ENCODE results near the gene OGFOD1. TPM values are rescaled to one million over a fixed set of nuclear protein-coding genes. Genes with fewer than 3 reads are reported as not detected.

OGFOD1 gene
- total and polyA plus RNA-seq, 2 donors: 18.8 to 26.0 TPM

DNA sequence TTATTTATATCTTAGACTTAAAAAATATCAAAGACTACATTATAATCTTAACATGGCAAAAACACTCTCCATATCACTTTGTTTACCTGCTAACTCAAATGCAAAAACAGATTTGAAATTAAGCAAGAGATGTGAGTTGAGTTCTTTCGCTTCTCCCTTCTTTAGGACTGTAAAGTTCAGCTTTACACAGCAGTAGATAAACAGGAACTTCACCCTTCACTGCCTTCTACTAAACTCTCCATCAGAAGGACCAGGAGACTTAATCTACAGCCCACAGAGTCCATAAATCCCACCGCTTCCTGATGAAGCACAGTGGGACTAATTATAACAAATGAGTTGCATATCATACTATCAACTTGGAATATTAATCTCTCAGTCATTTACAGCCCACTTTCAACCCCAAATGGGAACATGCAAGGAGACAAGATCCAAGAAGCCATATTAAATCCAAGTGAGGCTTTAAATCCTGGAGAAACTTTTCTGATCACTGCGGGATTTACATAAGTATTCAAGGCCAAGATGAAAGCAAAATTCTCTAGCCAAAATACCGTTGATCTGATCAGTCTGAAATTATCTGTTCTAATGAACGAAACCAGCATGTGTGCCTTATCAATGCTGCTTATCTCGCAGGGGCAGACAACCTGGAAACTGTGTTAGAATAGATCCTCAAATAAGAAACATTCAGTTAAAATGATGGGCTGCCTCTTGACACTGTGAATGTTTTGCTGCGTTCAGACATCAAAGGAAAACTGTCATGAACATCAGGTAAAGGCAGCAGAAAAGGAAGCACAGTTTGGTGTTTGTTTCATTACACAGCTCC is 27.6 kb upstream of the OGFOD1 start:
- WGBS: 31% methylated on average over 7 of the region's 7 CpGs
- DNase-seq (ENCODE audit: low read depth in 6 of 9, low spot score in 9 of 9): peak in 8 of 9 donors; percentile 2 to 66 (median 34)
- peaks cover 3 to 12% of the 10 kb centered on the region in 2 donors for H3K4me1 ChIP-seq (ENCODE audit: control insufficient read depth in 2 of 2, insufficient read depth in 2 of 2, low read length in 2 of 2)
- H3K27ac ChIP-seq (ENCODE audit: low read depth in 1 of 2, low read length in 1 of 2): peak overlapping the region; percentile 27 to 68
- peaks cover 0 to 3% of the 10 kb centered on the region in 2 donors for H3K36me3 ChIP-seq (ENCODE audit: control insufficient read depth in 2 of 2, insufficient read depth in 2 of 2, low read length in 1 of 2)
- no peaks in the 10 kb centered on the region for H3K27me3 ChIP-seq (ENCODE audit: control insufficient read depth in 2 of 2, insufficient read depth in 1 of 2, low read length in 1 of 2)
- peak overlapping the region; percentile 62 to 73 for H3K4me3 ChIP-seq (ENCODE audit: low read length in 2 of 2)
- no peaks in the 10 kb centered on the region for H3K9me3 ChIP-seq (ENCODE audit: control insufficient read depth in 2 of 2, insufficient read depth in 1 of 2, low read length in 1 of 2)

DNA sequence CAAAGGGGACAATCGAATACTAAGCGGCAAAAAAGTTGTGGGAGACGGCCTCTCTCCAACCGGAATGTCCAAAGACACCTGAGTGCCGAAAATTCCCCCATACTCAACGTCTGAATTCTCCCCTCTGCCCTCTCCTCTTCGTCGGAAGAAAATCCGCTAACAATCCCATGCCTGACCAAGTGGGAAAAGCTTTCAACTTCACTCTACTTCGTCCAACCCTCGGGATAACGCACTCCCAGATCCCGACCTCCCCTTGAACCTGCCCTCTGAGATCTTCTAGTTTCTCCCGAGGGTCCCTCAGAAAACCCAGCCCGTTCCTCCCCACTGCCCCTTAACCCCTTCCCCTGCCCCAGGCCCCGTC is 27.0 kb upstream of the OGFOD1 start:
- Histone ChIP-seq H3K9me3 (ENCODE audit: control insufficient read depth in 2 of 2, insufficient read depth in 1 of 2, low read length in 1 of 2) (no peaks in the 10 kb centered on the region), H3K4me1 (ENCODE audit: control insufficient read depth in 2 of 2, insufficient read depth in 2 of 2, low read length in 2 of 2) (peaks cover 3 to 12% of the 10 kb centered on the region in 2 donors), H3K36me3 (ENCODE audit: control insufficient read depth in 2 of 2, insufficient read depth in 2 of 2, low read length in 1 of 2) (peaks cover 1 to 4% of the 10 kb centered on the region in 2 donors), H3K27ac (ENCODE audit: low read depth in 1 of 2, low read length in 1 of 2) (peak overlapping the region; percentile 27 to 68), H3K4me3 (ENCODE audit: low read length in 2 of 2) (peak overlapping the region; percentile 62 to 73), H3K27me3 (ENCODE audit: control insufficient read depth in 2 of 2, insufficient read depth in 1 of 2, low read length in 1 of 2) (no peaks in the 10 kb centered on the region)
- peak in 2 of 9 donors; percentile 3 to 32 for DNase-seq (ENCODE audit: low read depth in 6 of 9, low spot score in 9 of 9)
- WGBS: 2% methylated on average over 16 of the region's 16 CpGs

DNA sequence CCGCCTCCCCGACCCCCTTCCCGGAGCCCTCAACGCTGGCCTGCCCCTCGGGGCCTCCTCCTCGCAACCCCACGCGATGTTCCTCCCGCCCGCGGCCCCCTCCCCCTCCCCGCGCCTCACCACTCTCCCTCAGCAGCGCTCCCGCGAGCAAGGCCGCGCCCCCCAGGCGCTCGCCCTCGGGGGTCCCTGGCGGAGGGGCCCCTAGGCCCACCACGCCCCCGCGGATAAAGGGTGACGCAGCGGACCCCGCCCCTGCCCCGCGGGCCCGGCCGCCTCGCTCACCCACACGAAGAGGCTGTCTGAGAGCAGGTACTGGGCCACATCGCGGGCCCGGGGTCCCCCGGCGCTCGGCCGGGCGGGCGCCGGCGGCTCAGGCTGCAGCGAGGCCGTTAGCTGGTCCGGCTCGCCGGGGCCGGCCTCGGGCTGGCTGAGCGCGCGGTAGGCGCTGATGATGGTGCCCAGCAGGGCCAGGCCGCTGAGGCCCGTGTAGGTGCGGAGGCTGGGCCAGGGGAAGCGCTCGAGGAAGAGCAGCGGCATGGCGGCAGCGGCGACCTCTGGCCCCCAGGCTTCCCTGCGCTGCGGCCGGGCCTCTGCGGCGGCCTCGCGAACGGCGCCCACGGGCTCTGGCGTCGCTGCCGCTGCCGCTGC is 26.4 kb upstream of the OGFOD1 start:
- Histone ChIP-seq H3K9me3 (ENCODE audit: control insufficient read depth in 2 of 2, insufficient read depth in 1 of 2, low read length in 1 of 2) (no peaks in the 10 kb centered on the region), H3K4me1 (ENCODE audit: control insufficient read depth in 2 of 2, insufficient read depth in 2 of 2, low read length in 2 of 2) (peaks cover 3 to 12% of the 10 kb centered on the region in 2 donors), H3K27me3 (ENCODE audit: control insufficient read depth in 2 of 2, insufficient read depth in 1 of 2, low read length in 1 of 2) (no peaks in the 10 kb centered on the region), H3K4me3 (ENCODE audit: low read length in 2 of 2) (peak overlapping the region; percentile 62 to 73), H3K27ac (ENCODE audit: low read depth in 1 of 2, low read length in 1 of 2) (peak overlapping the region in 1 of 2 donors; percentile 68), H3K36me3 (ENCODE audit: control insufficient read depth in 2 of 2, insufficient read depth in 2 of 2, low read length in 1 of 2) (peaks cover 4 to 5% of the 10 kb centered on the region in 2 donors)
- DNase-seq (ENCODE audit: low read depth in 6 of 9, low spot score in 9 of 9): peak in 7 of 9 donors; percentile 12 to 58 (median 33)
- WGBS: under 1% methylated on average over 79 of the region's 79 CpGs

DNA sequence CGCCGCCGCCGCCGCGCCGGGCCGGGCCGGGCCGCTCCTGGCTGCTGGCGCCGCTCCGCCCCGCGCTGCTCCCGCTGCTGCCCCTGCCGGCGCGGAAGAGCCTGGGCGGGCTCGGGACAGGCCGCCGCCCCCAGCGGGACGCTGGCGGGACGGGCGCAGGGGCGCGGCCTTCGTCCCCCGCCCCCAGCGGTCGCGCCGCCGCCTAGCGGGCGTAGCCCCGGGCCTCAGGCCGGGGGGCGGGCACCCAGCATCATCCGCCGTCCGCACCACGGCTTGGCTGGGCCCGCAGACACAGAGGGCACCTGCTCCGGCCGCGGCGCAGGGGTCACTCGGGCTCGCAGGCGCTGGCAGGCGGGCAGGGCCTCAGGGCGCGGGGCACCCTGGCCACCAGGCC is 25.9 kb upstream of the OGFOD1 start, which contains the start of gene AMFR:
Gene AMFR (minus strand): TSS at position 107 of the 394 bp plus-strand sequence. CDS start 218 bp downstream, outside the sequence.
- peaks cover 3 to 12% of the 10 kb centered on the region in 2 donors for H3K4me1 ChIP-seq (ENCODE audit: control insufficient read depth in 2 of 2, insufficient read depth in 2 of 2, low read length in 2 of 2)
- peak within 1 kb of the TSS; percentile 27 to 68 for H3K27ac ChIP-seq (ENCODE audit: low read depth in 1 of 2, low read length in 1 of 2)
- peaks cover 4 to 6% of the 10 kb centered on the region in 2 donors for H3K36me3 ChIP-seq (ENCODE audit: control insufficient read depth in 2 of 2, insufficient read depth in 2 of 2, low read length in 1 of 2)
- peak within 1 kb of the TSS; percentile 62 to 73 for H3K4me3 ChIP-seq (ENCODE audit: low read length in 2 of 2)
- under 1% methylated on average over 57 of the region's 57 CpGs for WGBS
- no peaks in the 10 kb centered on the region for H3K27me3 ChIP-seq (ENCODE audit: control insufficient read depth in 2 of 2, insufficient read depth in 1 of 2, low read length in 1 of 2)
- peak in 6 of 9 donors; percentile 36 to 72 (median 50) for DNase-seq (ENCODE audit: low read depth in 6 of 9, low spot score in 9 of 9)
- no peaks in the 10 kb centered on the region for H3K9me3 ChIP-seq (ENCODE audit: control insufficient read depth in 2 of 2, insufficient read depth in 1 of 2, low read length in 1 of 2)

DNA sequence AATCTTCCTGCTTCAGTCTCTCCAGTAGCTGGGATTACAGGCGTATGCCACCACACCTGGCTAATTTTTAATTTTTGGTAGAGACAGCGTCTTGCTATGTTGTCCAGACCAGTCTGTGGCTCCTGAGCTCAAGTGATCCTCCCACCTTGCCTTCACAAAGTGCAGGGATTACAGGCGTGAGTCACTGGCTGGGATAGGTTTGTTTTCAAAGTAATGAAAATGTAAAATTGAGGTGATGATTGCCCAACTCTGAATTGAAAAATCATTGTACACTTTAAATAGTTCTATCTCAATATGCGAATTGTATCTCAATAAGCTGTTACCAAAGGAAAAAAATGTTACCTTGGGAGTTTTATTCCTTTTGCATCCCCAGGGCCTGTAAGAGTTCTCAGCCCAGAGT is 24.8 kb upstream of the OGFOD1 start:
- H3K27me3 ChIP-seq (ENCODE audit: control insufficient read depth in 2 of 2, insufficient read depth in 1 of 2, low read length in 1 of 2): no peaks in the 10 kb centered on the region
- peaks cover 8 to 16% of the 10 kb centered on the region in 2 donors for H3K36me3 ChIP-seq (ENCODE audit: control insufficient read depth in 2 of 2, insufficient read depth in 2 of 2, low read length in 1 of 2)
- 98% methylated on average over 4 of the region's 4 CpGs for WGBS
- no peak for DNase-seq (ENCODE audit: low read depth in 6 of 9, low spot score in 9 of 9)
- peaks cover 3 to 12% of the 10 kb centered on the region in 2 donors for H3K4me1 ChIP-seq (ENCODE audit: control insufficient read depth in 2 of 2, insufficient read depth in 2 of 2, low read length in 2 of 2)
- no peak overlapping the region for H3K4me3 ChIP-seq (ENCODE audit: low read length in 2 of 2)
- H3K27ac ChIP-seq (ENCODE audit: low read depth in 1 of 2, low read length in 1 of 2): no peak overlapping the region
- H3K9me3 ChIP-seq (ENCODE audit: control insufficient read depth in 2 of 2, insufficient read depth in 1 of 2, low read length in 1 of 2): no peaks in the 10 kb centered on the region

DNA sequence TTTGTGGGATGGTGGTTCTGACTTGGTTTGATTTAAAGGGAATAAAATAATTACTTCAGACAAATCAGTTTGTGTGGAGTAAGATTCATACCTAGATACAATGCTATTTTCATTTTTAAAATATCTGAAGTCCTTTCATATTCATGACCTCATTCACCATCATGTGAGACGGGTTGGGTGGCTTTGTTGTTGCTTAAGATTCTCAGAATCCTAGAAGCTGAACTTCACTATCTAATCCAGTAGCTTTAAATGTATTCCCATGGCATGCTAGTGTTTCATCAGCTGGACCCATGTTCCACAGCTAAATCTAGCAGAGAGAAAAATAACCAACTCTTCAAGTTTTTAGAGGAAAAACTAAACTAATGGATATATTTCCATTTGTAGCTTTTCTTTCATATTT is 23.3 kb upstream of the OGFOD1 start:
- 93% methylated on average over 1 of the region's 1 CpG for WGBS
- Histone ChIP-seq H3K4me1 (ENCODE audit: control insufficient read depth in 2 of 2, insufficient read depth in 2 of 2, low read length in 2 of 2) (peaks cover 3 to 8% of the 10 kb centered on the region in 2 donors), H3K9me3 (ENCODE audit: control insufficient read depth in 2 of 2, insufficient read depth in 1 of 2, low read length in 1 of 2) (no peaks in the 10 kb centered on the region), H3K27me3 (ENCODE audit: control insufficient read depth in 2 of 2, insufficient read depth in 1 of 2, low read length in 1 of 2) (no peaks in the 10 kb centered on the region), H3K4me3 (ENCODE audit: low read length in 2 of 2) (no peak overlapping the region), H3K27ac (ENCODE audit: low read depth in 1 of 2, low read length in 1 of 2) (no peak overlapping the region), H3K36me3 (ENCODE audit: control insufficient read depth in 2 of 2, insufficient read depth in 2 of 2, low read length in 1 of 2) (peaks cover 8 to 28% of the 10 kb centered on the region in 2 donors)
- DNase-seq (ENCODE audit: low read depth in 6 of 9, low spot score in 9 of 9): no peak

DNA sequence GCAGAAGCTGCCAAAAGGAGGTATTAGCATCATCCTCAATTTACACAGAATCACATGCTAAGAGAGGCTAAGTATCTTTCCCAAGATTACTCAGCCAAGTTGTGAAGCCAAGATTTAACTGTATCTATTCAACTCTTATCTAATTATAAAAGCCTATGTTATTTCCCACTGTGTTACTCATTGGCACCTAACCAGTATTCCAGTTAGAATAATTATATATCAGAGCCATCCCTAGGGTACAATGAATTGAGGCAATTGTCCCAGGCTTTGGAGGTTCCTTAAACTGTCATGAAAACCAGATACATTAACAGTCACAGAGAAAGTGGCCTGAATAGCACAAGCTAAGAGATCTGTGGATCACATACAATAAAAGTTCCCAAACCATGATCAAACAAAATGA is 15.1 kb upstream of the OGFOD1 start:
- Histone ChIP-seq H3K4me1 (ENCODE audit: control insufficient read depth in 2 of 2, insufficient read depth in 2 of 2, low read length in 2 of 2) (no peaks in the 10 kb centered on the region), H3K4me3 (ENCODE audit: low read length in 2 of 2) (no peak overlapping the region), H3K9me3 (ENCODE audit: control insufficient read depth in 2 of 2, insufficient read depth in 1 of 2, low read length in 1 of 2) (no peaks in the 10 kb centered on the region), H3K27me3 (ENCODE audit: control insufficient read depth in 2 of 2, insufficient read depth in 1 of 2, low read length in 1 of 2) (no peaks in the 10 kb centered on the region), H3K27ac (ENCODE audit: low read depth in 1 of 2, low read length in 1 of 2) (no peak overlapping the region), H3K36me3 (ENCODE audit: control insufficient read depth in 2 of 2, insufficient read depth in 2 of 2, low read length in 1 of 2) (peaks cover 31 to 66% of the 10 kb centered on the region in 2 donors)
- DNase-seq (ENCODE audit: low read depth in 6 of 9, low spot score in 9 of 9): no peak

DNA sequence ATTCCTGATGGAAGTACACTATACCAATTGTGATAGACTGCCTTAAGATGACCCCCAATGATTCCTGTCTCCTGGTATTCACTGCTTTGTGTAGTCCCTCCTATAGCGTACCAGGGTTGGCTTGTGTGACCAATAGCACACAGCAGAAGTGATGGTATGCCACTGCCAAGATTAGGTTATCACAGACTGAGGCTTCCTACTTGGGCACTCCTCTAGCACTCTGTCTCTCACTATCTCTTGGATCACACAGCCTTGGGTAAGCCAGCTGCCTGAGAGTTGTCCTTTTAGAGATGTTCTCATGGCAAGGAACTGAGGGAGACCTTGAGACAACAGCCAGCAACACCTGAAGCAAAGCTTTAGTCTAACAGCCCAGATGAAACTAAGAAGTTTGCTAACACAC is 13.3 kb upstream of the OGFOD1 start:
- Histone ChIP-seq H3K36me3 (ENCODE audit: control insufficient read depth in 2 of 2, insufficient read depth in 2 of 2, low read length in 1 of 2) (peaks cover 35 to 59% of the 10 kb centered on the region in 2 donors), H3K4me3 (ENCODE audit: low read length in 2 of 2) (no peak overlapping the region)
- 94% methylated on average over 1 of the region's 1 CpG for WGBS

DNA sequence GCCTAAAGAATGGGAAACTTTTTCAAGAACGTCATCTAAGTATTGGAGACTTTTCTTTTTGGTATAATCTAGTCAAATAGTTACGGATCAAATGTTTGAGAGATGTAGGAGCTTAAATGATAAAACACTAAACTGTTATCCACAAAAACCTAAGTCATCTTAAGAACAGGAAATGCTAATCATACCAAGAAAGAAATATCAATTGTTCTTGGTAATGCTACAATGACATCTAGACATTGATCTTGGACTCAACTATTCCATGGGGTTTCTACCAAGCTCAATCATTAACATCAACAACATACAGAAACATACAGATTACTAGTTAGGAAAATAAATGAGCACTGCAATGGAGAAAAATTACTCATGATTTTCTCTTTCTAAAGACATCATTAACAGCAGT is 4.1 kb upstream of the OGFOD1 start:
- Histone ChIP-seq H3K27me3 (ENCODE audit: control insufficient read depth in 2 of 2, insufficient read depth in 1 of 2, low read length in 1 of 2) (no peaks in the 10 kb centered on the region), H3K36me3 (ENCODE audit: control insufficient read depth in 2 of 2, insufficient read depth in 2 of 2, low read length in 1 of 2) (peaks cover 10 to 33% of the 10 kb centered on the region in 2 donors), H3K4me3 (ENCODE audit: low read length in 2 of 2) (no peak overlapping the region), H3K9me3 (ENCODE audit: control insufficient read depth in 2 of 2, insufficient read depth in 1 of 2, low read length in 1 of 2) (peaks cover 0 to 3% of the 10 kb centered on the region in 2 donors), H3K27ac (ENCODE audit: low read depth in 1 of 2, low read length in 1 of 2) (no peak overlapping the region), H3K4me1 (ENCODE audit: control insufficient read depth in 2 of 2, insufficient read depth in 2 of 2, low read length in 2 of 2) (peaks cover 15 to 17% of the 10 kb centered on the region in 2 donors)
- no peak for DNase-seq (ENCODE audit: low read depth in 6 of 9, low spot score in 9 of 9)
- WGBS: 79% methylated on average over 2 of the region's 2 CpGs

More for the DNA sequence above, 13.3 kb upstream of the OGFOD1 start:
- H3K27me3 ChIP-seq (ENCODE audit: control insufficient read depth in 2 of 2, insufficient read depth in 1 of 2, low read length in 1 of 2): no peaks in the 10 kb centered on the region
- H3K4me1 ChIP-seq (ENCODE audit: control insufficient read depth in 2 of 2, insufficient read depth in 2 of 2, low read length in 2 of 2): no peaks in the 10 kb centered on the region
- no peak for DNase-seq (ENCODE audit: low read depth in 6 of 9, low spot score in 9 of 9)
- H3K27ac ChIP-seq (ENCODE audit: low read depth in 1 of 2, low read length in 1 of 2): no peak overlapping the region
- no peaks in the 10 kb centered on the region for H3K9me3 ChIP-seq (ENCODE audit: control insufficient read depth in 2 of 2, insufficient read depth in 1 of 2, low read length in 1 of 2)
